Lower leg skin (tissue), 4 donors: ENCODE measurements around the gene F2R. TPM values are rescaled to one million over a fixed set of nuclear protein-coding genes. Genes with fewer than 3 reads are reported as not detected.

Source experiments
- DNase-seq, 2 donors: peaks; one replicate each; pipeline ENCODE4 v3.0.0-alpha.2; 2019; ENCODE audit warnings: low spot score in 2 of 2
- H3K4me3 ChIP-seq: fragments of 200-600 bp; sonication (generic); 2 replicates; pipeline ENCODE4 v1.5.1; 2017; ENCODE audit warnings: mild to moderate bottlenecking, low read depth; ENCODE audit not compliant: poor library complexity, severe bottlenecking
- CTCF ChIP-seq, 3 donors: fragments of 450-650 bp; IDR thresholded peaks; one replicate each; pipeline ENCODE4 v1.5.1; 2016; ENCODE audit warnings: antibody characterized with exemption in 3 of 3, mild to moderate bottlenecking in 3 of 3, moderate library complexity in 2 of 3
- POLR2A ChIP-seq, 2 donors: fragments of 450-650 bp; IDR thresholded peaks; one replicate each; pipeline ENCODE4 v1.6.1; 2016 to 2017; ENCODE audit warnings: antibody characterized with exemption in 2 of 2, mild to moderate bottlenecking in 1 of 2, moderate library complexity in 1 of 2
- WGBS, 2 donors: methylation state at CpG; one replicate each; pipeline ENCODE4 v1.1.5; 2018; 5-methylcytosine and 5-hydroxymethylcytosine counted together
- intact Hi-C: fragments of 100-400 bp; cut with DNase I; formaldehyde crosslinking; loops from one replicate; pipeline ENCODE4 v1.15.0; 2023; ENCODE audit warnings: low total_unique reads
- total RNA-seq, 4 donors: library from RNA; depleted of rRNA; stranded (reverse); fragments of >200 nt; gene quantifications; one replicate each; pipeline ENCODE4 v1.1.0, GENCODE V29; 2016

Gene F2R
- total RNA-seq, 4 donors from 2014 or later, result 52.4 to 70.9 (median 64.4) TPM

- DNase-seq, result no peak
- 53 to 64% methylated on average over 2 of the region's 2 CpGs for WGBS, 2 donors
- intact Hi-C loops, result no loop called here
These were observed 33.5 kb upstream of the F2R start for GRCh38 chr5:76682387-76682786.

GRCh38 chr5:76683816-76684731 is 31.9 kb upstream of the F2R start:
- intact Hi-C loops, result no loop called here
- 79 to 83% methylated on average over 9 of the region's 9 CpGs for WGBS, 2 donors
- no peak overlapping the region for H3K4me3 ChIP-seq

More at GRCh38 chr5:76682387-76682786, 33.5 kb upstream of the F2R start:
- TF ChIP-seq CTCF (IDR thresholded peaks at IDR 0.05), result no peak
- TF ChIP-seq POLR2A (IDR thresholded peaks at IDR 0.05), result no peak
- no peak overlapping the region for H3K4me3 ChIP-seq

GRCh38 chr5:76684756-76685519 is 31.0 kb upstream of the F2R start:
- no peak overlapping the region for H3K4me3 ChIP-seq
- no peak for DNase-seq
- WGBS, 2 donors, result 51 to 78% methylated on average over 5 of the region's 5 CpGs
- TF ChIP-seq CTCF (IDR thresholded peaks at IDR 0.05) (no peak), POLR2A (IDR thresholded peaks at IDR 0.05) (no peak)
- intact Hi-C loops, result no loop called here

More at GRCh38 chr5:76683816-76684731, 31.9 kb upstream of the F2R start:
- DNase-seq, result no peak
- no peak for TF ChIP-seq POLR2A (IDR thresholded peaks at IDR 0.05)
- TF ChIP-seq CTCF (IDR thresholded peaks at IDR 0.05), result no peak

GRCh38 chr5:76685704-76686103 is 30.2 kb upstream of the F2R start:
- WGBS, 2 donors, result 85 to 97% methylated on average over 3 of the region's 3 CpGs
- no peak for DNase-seq
- no peak overlapping the region for H3K4me3 ChIP-seq
- intact Hi-C loops, result no loop called here
- TF ChIP-seq POLR2A (IDR thresholded peaks at IDR 0.05) (no peak), CTCF (IDR thresholded peaks at IDR 0.05) (no peak)

- no peak overlapping the region for H3K4me3 ChIP-seq
- no peak for DNase-seq
- intact Hi-C loops, result no loop called here
- 90 to 94% methylated on average over 1 of the region's 1 CpG for WGBS, 2 donors
- TF ChIP-seq POLR2A (IDR thresholded peaks at IDR 0.05) (no peak), CTCF (IDR thresholded peaks at IDR 0.05) (no peak)
These were observed 27.7 kb upstream of the F2R start for GRCh38 chr5:76688212-76688611.
